Neural cell (in vitro differentiated cells): ENCODE results near the gene ARHGAP29. TPM values are rescaled to one million over a fixed set of nuclear protein-coding genes. Genes with fewer than 3 reads are reported as not detected.

ENCODE experiments used
- H2AFZ ChIP-seq: fragments of 200-600, 300-800 bp; sonication (generic), shearing (Covaris generic); 2 replicates; pipeline ENCODE4 v1.6.0; 2014; ENCODE audit warnings: low read depth, mild to moderate bottlenecking, antibody characterized with exemption, low read length, moderate library complexity
- H3F3A ChIP-seq: fragments of 200-600 bp; shearing (Covaris generic); 2 replicates; pipeline ENCODE4 v1.6.1; 2016; ENCODE audit warnings: mild to moderate bottlenecking, moderate library complexity, mixed read lengths, antibody characterized with exemption, low read length; ENCODE audit not compliant: insufficient read depth, poor library complexity, severe bottlenecking
- H3K27ac ChIP-seq: fragments of 200-600, 300-800 bp; sonication (generic), shearing (Covaris generic); 2 replicates; pipeline ENCODE4 v1.5.1; 2014; ENCODE audit warnings: mild to moderate bottlenecking, low read length, moderate library complexity
- H3K27me3 ChIP-seq: fragments of 300-800, 200-600 bp; sonication (generic), shearing (Covaris generic); 2 replicates; pipeline ENCODE4 v1.6.0; 2014; ENCODE audit warnings: mild to moderate bottlenecking, low read depth, low read length, moderate library complexity; ENCODE audit not compliant: insufficient read depth
- H3K36me3 ChIP-seq: fragments of 300-800, 200-600 bp; sonication (generic), shearing (Covaris generic); 2 replicates; pipeline ENCODE4 v1.5.1; 2014; ENCODE audit warnings: mild to moderate bottlenecking, antibody characterized with exemption, low read length, moderate library complexity; ENCODE audit not compliant: insufficient read depth
- H3K4me2 ChIP-seq: fragments of 300-800, 200-600 bp; sonication (generic), shearing (Covaris generic); 2 replicates; pipeline ENCODE4 v1.6.0; 2014; ENCODE audit warnings: mild to moderate bottlenecking, low read length
- H3K4me3 ChIP-seq: fragments of 300-800, 200-600 bp; sonication (generic), shearing (Covaris generic); 2 replicates; pipeline ENCODE4 v1.5.1; 2014; ENCODE audit warnings: mild to moderate bottlenecking, low read length, moderate library complexity
- H3K79me2 ChIP-seq: fragments of 200-600 bp; shearing (Covaris generic); replicated peaks from 2 replicates; pipeline ENCODE4 v1.6.0; 2014; ENCODE audit warnings: mild to moderate bottlenecking, low read length, moderate library complexity; ENCODE audit not compliant: insufficient read depth
- H3K9ac ChIP-seq: fragments of 300-800, 200-600 bp; sonication (generic), shearing (Covaris generic); 2 replicates; pipeline ENCODE4 v1.6.1; 2016; ENCODE audit warnings: mild to moderate bottlenecking, low read length, mixed read lengths
- H3K9me2 ChIP-seq: fragments of 200-600 bp; shearing (Covaris generic); 2 replicates; pipeline ENCODE4 v1.6.1; 2016; ENCODE audit warnings: mild to moderate bottlenecking, low read length, mixed read lengths; ENCODE audit not compliant: insufficient read depth
- H3K9me3 ChIP-seq: fragments of 200-600, 300-800 bp; sonication (generic), shearing (Covaris generic); 2 replicates; pipeline ENCODE4 v1.6.1; 2016; ENCODE audit warnings: mild to moderate bottlenecking, mixed run types, low read length, moderate library complexity, mixed read lengths
- H4K20me1 ChIP-seq: fragments of 200-600 bp; shearing (Covaris generic); 2 replicates; pipeline ENCODE4 v1.6.1; 2016; ENCODE audit warnings: mild to moderate bottlenecking, mixed run types; ENCODE audit not compliant: insufficient read depth
- CTCF ChIP-seq: fragments of 450-650 bp; IDR thresholded peaks from 2 replicates; pipeline ENCODE4 v1.5.1; 2014; ENCODE audit warnings: antibody characterized with exemption, mild to moderate bottlenecking, moderate library complexity; ENCODE audit not compliant: poor library complexity, severe bottlenecking
- EP300 ChIP-seq: fragments of 450-650 bp; conservative IDR thresholded peaks from 2 replicates; pipeline ENCODE4 v1.6.1; 2014; ENCODE audit warnings: antibody characterized with exemption, mild to moderate bottlenecking, moderate library complexity; ENCODE audit not compliant: poor library complexity, severe bottlenecking
- EZH2 ChIP-seq: fragments of 200-600, 300-800 bp; shearing (Covaris generic), sonication (generic); IDR thresholded peaks from 2 replicates; pipeline ENCODE4 v1.6.1; 2014; ENCODE audit warnings: antibody characterized with exemption, low read length, borderline replicate concordance, mild to moderate bottlenecking; ENCODE audit not compliant: insufficient read depth, poor library complexity, severe bottlenecking
- MXI1 ChIP-seq: fragments of 450-650 bp; conservative IDR thresholded peaks from 2 replicates; pipeline ENCODE4 v1.6.1; 2014; ENCODE audit warnings: antibody characterized with exemption, mild to moderate bottlenecking; ENCODE audit not compliant: poor library complexity, severe bottlenecking
- POLR2AphosphoS5 ChIP-seq: IDR thresholded peaks from 2 replicates; pipeline ENCODE4 v1.6.1; 2012
- RAD21 ChIP-seq: fragments of 450-650 bp; conservative IDR thresholded peaks from 2 replicates; pipeline ENCODE4 v1.6.1; 2014; ENCODE audit warnings: antibody characterized with exemption, mild to moderate bottlenecking, moderate library complexity
- REST ChIP-seq: IDR thresholded peaks from 2 replicates; pipeline ENCODE4 v1.6.1; 2012; ENCODE audit warnings: borderline replicate concordance
- SMC3 ChIP-seq: fragments of 450-650 bp; conservative IDR thresholded peaks from 2 replicates; pipeline ENCODE4 v1.6.1; 2014; ENCODE audit warnings: antibody characterized with exemption, mild to moderate bottlenecking, moderate library complexity; ENCODE audit not compliant: poor library complexity
- TAF1 ChIP-seq: IDR thresholded peaks from 2 replicates; pipeline ENCODE4 v1.6.1; 2012; ENCODE audit warnings: low read depth
- polyA plus RNA-seq: library from polyadenylated mRNA; depleted of rRNA; stranded (reverse); fragments of >200 nt; gene quantifications from 2 replicates; pipeline ENCODE4 v1.2.3, GENCODE V29; 2014

Gene ARHGAP29
- polyA plus RNA-seq, 1 donor from 2014 or later: 1.2 TPM

GRCh38 chr1:94274561-94274960 is 37.2 kb upstream of the ARHGAP29 start:
- Histone ChIP-seq H4K20me1 (no peaks in the 10 kb centered on the region), H3K79me2 (no peaks in the 10 kb centered on the region), H3K4me2 (no peak overlapping the region), H3K27me3 (no peaks in the 10 kb centered on the region), H3K9ac (no peak overlapping the region), H3K4me3 (no peak overlapping the region), H3K9me2 (no peaks in the 10 kb centered on the region), H3K36me3 (no peaks in the 10 kb centered on the region), H2AFZ (no peak overlapping the region), H3K27ac (no peak overlapping the region), H3F3A (no peaks in the 10 kb centered on the region), H3K9me3 (no peaks in the 10 kb centered on the region)
- TF ChIP-seq CTCF (no peak), TAF1 (no peak), POLR2AphosphoS5 (no peak), RAD21 (no peak), EP300 (no peak)

- Histone ChIP-seq H2AFZ (no peak overlapping the region), H3K9me2 (no peaks in the 10 kb centered on the region), H3K4me3 (no peak overlapping the region), H3F3A (no peaks in the 10 kb centered on the region), H3K4me2 (no peak overlapping the region), H3K27ac (no peak overlapping the region), H3K79me2 (no peaks in the 10 kb centered on the region), H3K27me3 (no peaks in the 10 kb centered on the region), H3K9me3 (no peaks in the 10 kb centered on the region), H3K36me3 (no peaks in the 10 kb centered on the region), H4K20me1 (no peaks in the 10 kb centered on the region), H3K9ac (no peak overlapping the region)
- TF ChIP-seq REST (no peak), POLR2AphosphoS5 (no peak), TAF1 (no peak), MXI1 (no peak), SMC3 (no peak), RAD21 (no peak), CTCF (no peak), EZH2 (no peak), EP300 (no peak)
Observed at GRCh38 chr1:94273111-94273510, 35.7 kb upstream of the ARHGAP29 start.
